Mesendoderm (in vitro differentiated cells): ENCODE data around the gene PCSK2.

Source experiments
- DNase-seq: peaks from one replicate; pipeline ENCODE4 v3.0.0; 2013
- H2AK5ac ChIP-seq: 2 replicates; pipeline ENCODE4 v1.6.1; 2013; ENCODE audit warnings: low read length, inconsistent platforms
- H2BK120ac ChIP-seq: 2 replicates; pipeline ENCODE4 v1.6.1; 2013; ENCODE audit warnings: low read depth, mild to moderate bottlenecking, low read length, moderate library complexity, mixed read lengths
- H2BK15ac ChIP-seq: replicated peaks from 2 replicates; pipeline ENCODE4 v1.6.1; 2013; ENCODE audit warnings: low read depth, mild to moderate bottlenecking, moderate library complexity
- H2BK5ac ChIP-seq: 2 replicates; pipeline ENCODE4 v1.6.1; 2013; ENCODE audit warnings: low read length, inconsistent platforms
- H3K18ac ChIP-seq: 2 replicates; pipeline ENCODE4 v1.6.1; 2013; ENCODE audit warnings: mild to moderate bottlenecking, low read length, mixed read lengths
- H3K23ac ChIP-seq: one replicate; pipeline ENCODE4 v1.6.1; 2013; ENCODE audit warnings: low read length
- H3K27ac ChIP-seq: 2 replicates; pipeline ENCODE4 v1.5.1; 2013; ENCODE audit warnings: low read depth, mild to moderate bottlenecking, inconsistent platforms, low read length, moderate library complexity
- H3K27me3 ChIP-seq: 2 replicates; pipeline ENCODE4 v1.6.1; 2013; ENCODE audit warnings: low read length, control low read depth, mild to moderate bottlenecking, inconsistent platforms; ENCODE audit not compliant: insufficient read depth, poor library complexity
- H3K36me3 ChIP-seq: 2 replicates; pipeline ENCODE4 v1.6.1; 2013; ENCODE audit warnings: low read length, inconsistent platforms; ENCODE audit not compliant: control insufficient read depth, insufficient read depth
- H3K4ac ChIP-seq: one replicate; pipeline ENCODE4 v1.6.1; 2013; ENCODE audit warnings: low read depth, mild to moderate bottlenecking, low read length, moderate library complexity
- H3K4me1 ChIP-seq: 2 replicates; pipeline ENCODE4 v1.6.1; 2013; ENCODE audit warnings: low read depth, low read length, inconsistent platforms; ENCODE audit not compliant: control insufficient read depth
- H3K4me2 ChIP-seq: 2 replicates; pipeline ENCODE4 v1.6.1; 2013; ENCODE audit warnings: low read length
- H3K4me3 ChIP-seq: 2 replicates; pipeline ENCODE4 v1.5.1; 2013; ENCODE audit warnings: mild to moderate bottlenecking, low read length
- H3K56ac ChIP-seq: one replicate; pipeline ENCODE4 v1.6.1; 2013; ENCODE audit warnings: low read length
- H3K79me1 ChIP-seq: 2 replicates; pipeline ENCODE4 v1.6.1; 2013; ENCODE audit warnings: low read length, inconsistent platforms
- H3K79me2 ChIP-seq: 2 replicates; pipeline ENCODE4 v1.6.1; 2013; ENCODE audit warnings: mild to moderate bottlenecking, low read length; ENCODE audit not compliant: control insufficient read depth, insufficient read depth
- H3K9ac ChIP-seq: 2 replicates; pipeline ENCODE4 v1.6.1; 2013; ENCODE audit warnings: low read length, inconsistent platforms
- H4K5ac ChIP-seq: one replicate; pipeline ENCODE4 v1.6.1; 2013; ENCODE audit warnings: low read length
- H4K8ac ChIP-seq: one replicate; pipeline ENCODE4 v1.6.1; 2013; ENCODE audit warnings: low read depth, mild to moderate bottlenecking, control low read depth, low read length, moderate library complexity
- WGBS: extraction: QIAGEN DNeasy Blood & Tissue Kit; methylation state at CpG from one replicate; pipeline ENCODE4 v1.1.7; 2013; ENCODE audit warnings: low lambda C conversion rate, missing lambda C conversion rate; ENCODE audit not compliant: insufficient coverage; ENCODE audit errors: extremely low coverage; 5-methylcytosine and 5-hydroxymethylcytosine counted together

PCSK2 gene

DNA sequence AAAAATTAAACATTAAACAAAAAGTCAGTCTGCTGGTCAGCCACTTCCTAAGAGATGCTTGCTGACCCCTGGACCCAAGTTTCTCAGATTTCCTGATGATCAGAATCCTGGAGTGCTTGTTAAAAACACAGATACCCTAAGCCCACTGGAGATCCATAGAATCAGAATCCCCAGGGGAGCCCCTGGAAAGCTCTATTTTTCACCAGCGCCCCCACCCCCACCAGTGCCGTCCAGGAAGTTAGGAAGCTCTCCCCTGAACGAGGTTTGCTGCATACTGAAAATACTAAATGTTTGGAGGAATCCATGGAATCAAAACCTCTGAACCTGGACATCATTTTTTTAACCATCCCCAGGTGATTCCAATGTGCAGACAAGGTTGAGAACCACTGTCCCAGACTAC is 235.1 kb downstream of the PCSK2 start:
- no peak overlapping the region for H3K56ac ChIP-seq
- WGBS: no CpG with 5 or more reads among the region's 3 CpGs

DNA sequence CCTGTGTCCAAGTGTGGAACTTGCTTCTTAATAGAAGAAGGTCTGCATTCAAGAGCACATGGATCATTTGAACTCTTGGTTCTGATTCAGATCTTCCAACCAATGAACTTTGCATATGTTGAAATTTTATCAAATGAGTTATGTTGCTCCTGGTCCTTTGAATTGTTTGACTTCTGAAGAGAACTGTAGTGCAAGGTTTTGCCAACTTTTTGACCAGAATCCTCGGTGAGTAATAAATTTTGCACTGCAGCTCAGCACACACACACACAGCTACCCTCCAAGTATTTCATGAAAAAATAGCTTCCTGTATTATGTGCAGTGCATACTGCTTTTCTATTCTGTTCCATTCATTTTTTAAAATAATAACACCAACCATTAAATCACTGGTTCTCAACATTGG is 236.9 kb downstream of the PCSK2 start:
- Histone ChIP-seq H3K4me3 (no peak overlapping the region), H4K8ac (no peak overlapping the region)

More for the DNA sequence above, 235.1 kb downstream of the PCSK2 start:
- H3K4me1 ChIP-seq: no peaks in the 10 kb centered on the region
- no peak overlapping the region for H3K4me2 ChIP-seq
- no peak overlapping the region for H3K4me3 ChIP-seq
- no peaks in the 10 kb centered on the region for H3K79me2 ChIP-seq
- no peak overlapping the region for H3K27ac ChIP-seq
- no peak overlapping the region for H2AK5ac ChIP-seq
- no peaks in the 10 kb centered on the region for H3K79me1 ChIP-seq
- no peak overlapping the region for H4K8ac ChIP-seq
- no peak overlapping the region for H3K23ac ChIP-seq
- no peak for DNase-seq
- no peak overlapping the region for H3K4ac ChIP-seq
- H3K36me3 ChIP-seq: no peaks in the 10 kb centered on the region
- H2BK120ac ChIP-seq: no peak overlapping the region
- H3K9ac ChIP-seq: no peak overlapping the region
- H3K27me3 ChIP-seq: no peaks in the 10 kb centered on the region
- no peak overlapping the region for H2BK15ac ChIP-seq
- no peak overlapping the region for H2BK5ac ChIP-seq
- no peak overlapping the region for H4K5ac ChIP-seq
- H3K18ac ChIP-seq: no peak overlapping the region

DNA sequence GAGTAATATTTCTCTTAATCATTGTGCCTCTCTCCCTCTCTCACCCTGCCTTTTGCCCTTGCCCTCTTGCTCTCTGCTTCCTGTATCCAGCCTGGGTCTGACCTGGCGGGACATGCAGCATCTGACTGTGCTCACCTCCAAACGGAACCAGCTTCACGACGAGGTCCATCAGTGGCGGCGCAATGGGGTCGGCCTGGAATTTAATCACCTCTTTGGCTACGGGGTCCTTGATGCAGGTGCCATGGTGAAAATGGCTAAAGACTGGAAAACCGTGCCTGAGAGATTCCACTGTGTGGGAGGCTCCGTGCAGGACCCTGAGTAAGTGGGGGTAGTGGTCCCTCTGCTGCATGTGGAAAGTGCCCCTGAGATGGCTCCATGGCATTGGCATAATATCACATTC is 238.4 kb downstream of the PCSK2 start:
- H4K5ac ChIP-seq: no peak overlapping the region
- no peak overlapping the region for H3K4ac ChIP-seq
- no peak overlapping the region for H2AK5ac ChIP-seq
- no peaks in the 10 kb centered on the region for H3K27me3 ChIP-seq
- H3K27ac ChIP-seq: no peak overlapping the region
- H3K4me1 ChIP-seq: no peaks in the 10 kb centered on the region
- H3K18ac ChIP-seq: no peak overlapping the region
- DNase-seq: no peak
- no CpG with 5 or more reads among the region's 10 CpGs for WGBS
- no peak overlapping the region for H2BK5ac ChIP-seq
- H2BK15ac ChIP-seq: no peak overlapping the region
- no peak overlapping the region for H3K9ac ChIP-seq
- H4K8ac ChIP-seq: no peak overlapping the region
- H3K4me2 ChIP-seq: no peak overlapping the region
- no peak overlapping the region for H2BK120ac ChIP-seq
- H3K36me3 ChIP-seq: no peaks in the 10 kb centered on the region
- H3K56ac ChIP-seq: no peak overlapping the region
- no peak overlapping the region for H3K23ac ChIP-seq
- H3K79me2 ChIP-seq: no peaks in the 10 kb centered on the region
- H3K79me1 ChIP-seq: no peaks in the 10 kb centered on the region
- H3K4me3 ChIP-seq: no peak overlapping the region

More for the DNA sequence above, 236.9 kb downstream of the PCSK2 start:
- Histone ChIP-seq H3K79me1 (no peaks in the 10 kb centered on the region), H3K56ac (no peak overlapping the region), H3K36me3 (no peaks in the 10 kb centered on the region), H2BK15ac (no peak overlapping the region), H3K18ac (no peak overlapping the region), H3K9ac (no peak overlapping the region), H4K5ac (no peak overlapping the region), H2AK5ac (no peak overlapping the region), H3K23ac (no peak overlapping the region), H3K4me1 (no peaks in the 10 kb centered on the region), H2BK5ac (no peak overlapping the region), H3K4ac (no peak overlapping the region), H2BK120ac (no peak overlapping the region), H3K27me3 (no peaks in the 10 kb centered on the region), H3K79me2 (no peaks in the 10 kb centered on the region), H3K4me2 (no peak overlapping the region), H3K27ac (no peak overlapping the region)
- WGBS: no CpG with 5 or more reads among the region's 1 CpG
- no peak for DNase-seq

DNA sequence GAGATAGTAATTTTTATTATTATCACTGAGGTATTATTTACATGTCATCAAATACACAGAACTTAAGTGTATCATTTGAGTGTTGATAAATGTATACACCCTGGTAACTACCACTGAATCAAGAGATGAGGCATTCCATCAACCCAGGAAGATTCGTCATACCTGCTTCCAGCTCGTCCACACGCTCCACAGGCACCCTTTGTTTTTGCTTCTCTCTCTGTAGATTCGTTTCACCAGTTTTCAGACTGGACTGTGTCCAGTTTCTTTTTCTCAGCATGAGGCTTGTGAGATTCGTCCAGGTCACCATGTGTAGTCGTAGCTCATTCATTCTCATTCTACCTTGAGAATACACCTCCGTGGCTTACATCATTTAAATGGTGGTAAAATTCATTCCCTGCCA is 239.8 kb downstream of the PCSK2 start:
- Histone ChIP-seq H4K8ac (no peak overlapping the region), H4K5ac (no peak overlapping the region), H2BK15ac (no peak overlapping the region), H3K56ac (no peak overlapping the region), H3K79me1 (no peaks in the 10 kb centered on the region), H2BK120ac (no peak overlapping the region), H2AK5ac (no peak overlapping the region), H3K4me1 (no peaks in the 10 kb centered on the region), H3K36me3 (no peaks in the 10 kb centered on the region), H3K27ac (no peak overlapping the region), H3K79me2 (no peaks in the 10 kb centered on the region), H3K4me2 (no peak overlapping the region), H2BK5ac (no peak overlapping the region), H3K27me3 (no peaks in the 10 kb centered on the region), H3K4ac (no peak overlapping the region), H3K23ac (no peak overlapping the region), H3K9ac (no peak overlapping the region), H3K4me3 (no peak overlapping the region), H3K18ac (no peak overlapping the region)
- DNase-seq: no peak
- WGBS: no CpG with 5 or more reads among the region's 7 CpGs

DNA sequence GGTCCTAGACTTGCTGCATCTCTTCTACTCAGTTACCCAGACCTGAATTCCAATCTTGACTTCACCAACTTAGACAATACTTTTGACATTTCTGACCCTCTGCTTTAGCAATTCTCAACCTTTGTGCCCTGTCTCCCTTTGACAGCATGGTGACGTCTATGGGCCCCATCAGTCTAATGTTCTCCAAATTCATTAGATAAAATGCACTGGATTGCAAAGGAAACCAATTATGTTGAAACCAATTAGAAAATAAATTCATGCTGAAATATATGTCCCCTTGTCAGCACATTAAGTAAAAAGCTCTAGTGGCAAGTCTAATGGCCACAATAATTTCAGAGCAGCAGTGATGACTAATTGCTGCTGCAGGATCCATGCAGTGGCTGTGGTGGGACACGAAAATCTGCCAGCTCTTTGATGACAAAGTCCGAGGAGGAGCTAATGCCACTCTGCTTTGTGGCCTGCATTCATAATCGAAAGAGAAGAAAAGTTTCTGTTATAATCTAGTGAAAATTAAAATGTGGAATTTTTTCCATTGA is 240.3 kb downstream of the PCSK2 start:
- H4K8ac ChIP-seq: no peak overlapping the region
- H3K4ac ChIP-seq: no peak overlapping the region
- no peak overlapping the region for H4K5ac ChIP-seq
- no peak overlapping the region for H3K4me3 ChIP-seq
- H3K23ac ChIP-seq: no peak overlapping the region
- no peak for DNase-seq
- no peak overlapping the region for H3K56ac ChIP-seq
- H3K36me3 ChIP-seq: no peaks in the 10 kb centered on the region
- no peak overlapping the region for H3K18ac ChIP-seq
- H3K9ac ChIP-seq: no peak overlapping the region
- H2BK120ac ChIP-seq: no peak overlapping the region
- no peaks in the 10 kb centered on the region for H3K27me3 ChIP-seq
- no peak overlapping the region for H3K27ac ChIP-seq
- H3K4me1 ChIP-seq: no peaks in the 10 kb centered on the region
- H3K79me2 ChIP-seq: no peaks in the 10 kb centered on the region
- no peak overlapping the region for H2BK5ac ChIP-seq
- no peak overlapping the region for H2AK5ac ChIP-seq
- H2BK15ac ChIP-seq: no peak overlapping the region
- WGBS: no CpG with 5 or more reads among the region's 4 CpGs
- H3K4me2 ChIP-seq: no peak overlapping the region
- no peaks in the 10 kb centered on the region for H3K79me1 ChIP-seq

DNA sequence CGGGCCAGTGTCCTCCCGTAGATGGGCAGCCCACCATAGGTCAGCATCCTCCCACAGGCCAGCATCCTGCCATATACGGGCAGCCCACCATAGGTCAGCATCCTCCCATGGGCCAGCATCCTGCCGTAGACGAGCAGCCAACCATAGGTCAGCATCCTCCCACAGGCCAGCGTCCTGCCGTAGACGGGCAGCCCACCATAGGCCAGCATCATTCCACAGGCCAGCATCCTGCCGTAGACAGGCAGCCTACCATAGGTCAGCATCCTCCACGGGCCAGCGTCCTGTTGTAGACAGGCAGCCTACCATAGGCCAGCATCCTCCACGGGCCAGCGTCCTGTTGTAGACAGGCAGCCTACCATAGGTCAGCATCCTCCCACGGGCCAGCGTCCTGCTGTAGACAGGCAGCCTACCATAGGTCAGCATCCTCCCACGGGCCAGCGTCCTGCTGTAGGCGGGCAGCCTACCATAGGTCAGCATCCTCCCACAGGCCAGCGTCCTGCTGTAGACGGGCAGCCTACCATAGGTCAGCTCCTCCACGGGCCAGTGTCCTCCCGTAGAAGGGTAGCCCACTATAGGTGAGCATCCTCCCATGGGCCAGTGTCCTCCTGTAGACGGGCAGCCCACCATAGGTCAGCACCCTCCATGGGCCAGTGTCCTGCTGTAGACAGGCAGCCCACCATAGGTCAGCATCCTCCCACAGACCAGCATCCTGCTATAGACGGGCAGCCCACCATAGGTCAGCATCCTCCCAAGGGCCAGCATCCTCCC is 241.4 kb downstream of the PCSK2 start:
- no peak for DNase-seq
- Histone ChIP-seq H3K9ac (no peak overlapping the region), H4K8ac (no peak overlapping the region), H3K56ac (no peak overlapping the region), H2BK120ac (no peak overlapping the region), H3K27ac (no peak overlapping the region), H3K4me2 (no peak overlapping the region), H3K79me1 (no peaks in the 10 kb centered on the region), H3K18ac (no peak overlapping the region), H2BK15ac (no peak overlapping the region), H3K4me3 (no peak overlapping the region), H3K4me1 (no peaks in the 10 kb centered on the region), H3K36me3 (no peaks in the 10 kb centered on the region), H3K27me3 (no peaks in the 10 kb centered on the region), H3K79me2 (no peaks in the 10 kb centered on the region), H3K23ac (no peak overlapping the region), H2BK5ac (no peak overlapping the region), H2AK5ac (no peak overlapping the region), H3K4ac (no peak overlapping the region), H4K5ac (no peak overlapping the region)
- no CpG with 5 or more reads among the region's 24 CpGs for WGBS
